NCI-H748 treated with DMSO at 0.1 percent for 48 hours (cell line): ENCODE measurements around the gene KCND3.

ENCODE experiments used
- DNase-seq: peaks from one replicate; lab custom pipeline; 2025; lab: John Stamatoyannopoulos, UW

KCND3 gene

DNA sequence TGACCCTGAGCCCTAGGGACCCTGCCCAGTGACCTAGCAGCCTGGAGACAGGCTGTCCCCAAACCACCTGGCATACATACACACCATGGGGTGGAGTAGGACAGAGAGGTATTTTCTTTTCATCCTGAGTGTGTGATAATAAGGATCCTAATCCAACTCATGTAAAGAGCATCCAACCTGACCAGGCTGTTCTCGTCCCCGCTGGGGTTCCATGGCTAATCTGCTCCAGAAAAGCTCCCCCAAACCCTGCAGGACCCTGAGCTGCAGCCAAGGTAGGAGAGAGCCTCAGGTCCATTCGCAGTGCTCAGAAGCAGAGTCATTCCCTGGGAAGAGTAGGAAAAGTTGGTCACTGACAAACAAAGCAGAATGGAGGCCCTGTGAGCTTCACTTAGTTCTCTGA is 31.4 kb downstream of the KCND3 start:
- no peak for DNase-seq

- no peak for DNase-seq
Observed at GRCh38 chr1:111956155-111956771, 33.2 kb downstream of the KCND3 start.

GRCh38 chr1:111955755-111956154 is 33.7 kb downstream of the KCND3 start:
- no peak for DNase-seq

DNA sequence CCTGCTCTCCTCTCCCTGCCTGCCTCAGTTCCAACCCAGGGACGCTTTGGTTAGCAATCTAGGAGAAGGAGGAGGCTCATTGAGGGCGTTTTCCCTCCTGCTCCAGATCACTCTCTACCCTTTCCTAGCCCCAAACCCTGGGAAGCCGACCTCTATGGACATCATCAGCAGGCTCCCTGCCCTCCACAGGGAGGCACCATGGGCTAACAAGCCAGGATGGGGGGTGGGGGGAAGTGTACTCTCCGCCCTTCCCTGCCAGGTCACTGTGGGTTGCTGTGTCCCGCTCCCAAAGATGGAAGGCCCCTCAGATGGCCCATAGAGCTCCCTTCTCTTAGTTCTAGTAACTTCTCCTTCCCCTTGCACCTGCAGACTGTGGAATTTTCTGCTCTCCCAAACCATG is 35.7 kb downstream of the KCND3 start:
- DNase-seq, result no peak

DNA sequence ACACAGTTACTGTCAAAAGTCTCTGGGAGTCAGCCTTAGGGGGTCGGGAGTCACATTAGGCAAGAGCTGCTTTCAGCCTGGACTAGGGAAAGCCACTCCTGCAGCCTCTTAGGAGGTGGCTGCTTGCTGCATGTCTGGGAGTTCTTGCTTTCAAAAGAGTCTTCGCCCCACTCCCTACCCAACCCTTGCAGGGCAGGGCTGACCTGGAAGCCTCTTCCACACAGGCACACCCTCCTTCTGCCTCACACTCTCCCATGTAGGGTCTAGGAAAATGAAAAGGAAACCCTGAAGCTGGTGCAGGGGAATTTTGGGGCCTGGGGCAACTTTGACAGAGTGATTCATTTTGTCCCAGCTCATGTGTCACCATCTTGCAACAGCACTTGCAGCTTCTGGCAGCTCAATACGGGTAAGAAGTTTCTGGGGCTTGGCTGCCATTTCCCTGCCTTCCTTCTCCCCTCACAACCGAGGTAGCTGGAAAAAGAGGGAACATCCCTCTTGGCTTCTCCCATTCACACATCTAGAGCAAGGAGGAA is 37.3 kb downstream of the KCND3 start:
- DNase-seq, result no peak

GRCh38 chr1:111948209-111949171 is 41.0 kb downstream of the KCND3 start:
- no peak for DNase-seq

- no peak for DNase-seq
Observed at GRCh38 chr1:111943846-111944749, 45.4 kb downstream of the KCND3 start.

DNA sequence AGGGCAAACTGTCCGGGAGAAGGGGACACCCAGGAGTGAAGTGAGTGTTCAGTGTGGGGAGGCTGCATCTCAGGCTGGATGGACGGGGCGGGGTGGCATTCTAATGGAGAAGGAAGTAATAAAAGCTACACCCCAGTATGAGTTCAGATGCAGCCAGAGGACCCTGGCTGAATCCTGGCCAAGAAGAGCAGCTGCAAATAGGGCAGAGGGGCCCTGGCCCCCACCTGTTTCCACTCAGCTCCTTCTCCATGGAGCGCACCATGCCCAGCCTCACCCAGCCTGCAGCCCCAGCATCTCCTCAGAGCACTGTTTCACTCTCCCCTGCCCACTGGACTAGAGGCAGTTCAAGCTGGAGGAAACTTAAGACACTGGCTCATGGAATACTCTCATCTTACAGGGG is 46.4 kb downstream of the KCND3 start:
- no peak for DNase-seq

DNA sequence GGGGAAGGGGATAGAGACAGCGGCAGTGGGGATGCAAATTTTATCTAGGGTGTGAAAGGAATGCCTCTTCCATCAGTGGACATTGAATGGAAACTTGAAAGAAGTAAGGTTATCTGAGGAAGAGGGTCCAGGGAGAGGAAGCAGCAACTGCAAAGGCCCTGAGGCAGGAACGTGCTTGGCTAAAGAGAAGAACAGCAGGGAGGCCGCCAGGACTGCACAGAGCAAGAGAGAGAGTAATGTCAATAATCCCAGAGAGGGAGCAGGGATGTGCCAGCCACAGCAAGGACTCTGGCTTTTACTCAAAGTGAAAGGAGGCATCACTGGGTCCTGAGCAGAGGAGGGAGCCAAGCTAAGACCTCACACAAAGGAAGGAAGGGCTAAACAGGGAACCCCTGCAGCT is 50.9 kb downstream of the KCND3 start:
- DNase-seq, result no peak

- DNase-seq, result no peak
Observed at GRCh38 chr1:111938123-111938522, 51.3 kb downstream of the KCND3 start.

- no peak for DNase-seq
Observed at GRCh38 chr1:111937147-111937725, 52.2 kb downstream of the KCND3 start.

DNA sequence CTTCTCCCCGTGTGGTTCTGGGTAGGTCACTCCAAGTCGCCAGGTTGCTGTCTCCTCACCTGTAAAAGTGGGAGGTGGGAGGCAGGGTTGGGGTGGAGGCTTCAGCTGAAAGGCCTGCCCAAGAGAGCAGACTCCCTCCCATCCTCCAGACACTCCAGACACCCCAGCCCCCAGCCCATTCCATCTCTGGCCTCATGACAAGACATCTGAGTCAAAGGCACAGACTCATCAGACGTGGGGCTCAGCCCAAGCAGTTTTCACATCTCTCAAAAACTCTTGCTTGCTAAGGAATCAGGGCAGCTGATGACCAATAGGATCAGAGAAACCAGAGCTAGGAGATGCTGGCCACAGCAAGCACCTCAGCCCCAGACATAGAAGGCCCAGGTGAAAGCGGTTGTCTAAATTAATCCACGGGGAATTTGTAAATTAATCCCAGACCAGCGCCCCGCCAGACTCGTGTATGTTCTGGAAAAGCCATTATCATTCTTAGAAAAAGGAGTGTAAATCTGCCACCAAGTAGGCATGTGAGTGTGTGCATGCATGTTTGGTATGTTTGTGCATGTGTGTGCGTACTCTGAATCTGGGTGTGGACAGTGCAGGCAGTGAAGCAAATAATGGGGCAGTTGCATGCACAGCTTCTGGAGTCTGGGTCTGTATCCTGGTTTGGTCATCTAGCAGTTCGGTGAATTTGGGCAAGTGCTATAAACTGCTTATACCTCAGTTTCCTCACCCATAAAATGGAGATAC is 55.2 kb downstream of the KCND3 start:
- no peak for DNase-seq

DNA sequence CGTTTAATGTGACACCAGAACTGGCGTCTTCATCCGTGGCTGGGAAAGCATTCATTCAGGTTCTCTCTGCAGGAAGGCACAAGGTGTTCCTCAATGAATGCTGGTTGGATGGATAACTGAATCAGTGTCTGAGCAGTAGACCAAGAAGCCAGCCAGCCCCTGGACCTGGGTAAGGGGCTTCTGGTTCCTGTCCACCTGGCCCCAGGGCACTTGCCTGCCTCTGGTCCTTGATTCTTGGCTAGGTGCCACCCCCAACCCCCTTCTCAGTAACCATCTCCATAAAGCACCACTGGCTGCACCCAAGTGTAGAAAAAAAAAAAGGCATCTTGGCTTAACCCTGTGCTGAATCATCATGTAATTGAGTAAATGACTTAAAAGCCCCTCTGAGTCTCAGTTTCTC is 59.1 kb downstream of the KCND3 start:
- DNase-seq, result no peak

DNA sequence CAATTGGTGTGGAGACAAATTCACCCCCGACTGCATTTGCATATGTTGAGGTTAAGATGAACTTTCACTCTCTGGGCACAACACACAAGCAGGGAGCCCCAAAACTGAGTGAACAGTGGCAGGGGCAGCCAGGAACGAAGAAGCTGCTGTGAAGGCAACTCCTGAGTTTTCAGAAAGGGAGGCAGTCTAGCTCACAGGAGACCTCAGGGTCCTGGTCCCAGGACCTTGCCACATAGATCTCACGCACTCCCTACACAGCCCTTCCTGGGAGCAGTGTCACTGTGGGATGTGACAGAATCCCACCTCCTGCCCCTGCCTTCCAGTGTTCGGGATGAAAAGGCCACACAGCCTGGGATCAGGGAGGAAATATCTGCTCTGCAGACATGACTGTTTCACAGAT is 60.9 kb downstream of the KCND3 start:
- no peak for DNase-seq

DNA sequence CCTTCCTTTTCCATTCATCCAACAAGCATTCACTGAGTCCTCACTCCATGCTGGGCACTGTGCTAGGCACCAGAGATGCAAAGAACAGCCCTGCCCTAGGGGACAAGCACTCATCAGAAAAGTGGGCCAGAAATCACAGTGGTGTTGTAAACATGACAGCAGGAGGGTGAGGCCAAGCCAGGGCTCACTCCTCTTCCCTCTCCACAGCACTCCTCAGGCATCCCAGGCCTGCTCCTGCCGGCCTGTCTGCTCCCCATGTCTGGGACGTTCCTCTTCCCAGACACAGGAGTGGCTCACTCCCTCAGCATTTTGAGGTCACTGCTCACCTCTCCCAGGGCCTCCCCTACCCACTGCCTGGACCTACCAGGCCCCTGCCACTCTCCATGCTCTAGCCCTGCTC is 61.8 kb downstream of the KCND3 start:
- DNase-seq, result no peak

- no peak for DNase-seq
Observed at GRCh38 chr1:111924786-111925185, 64.7 kb downstream of the KCND3 start.

- no peak for DNase-seq
Observed at GRCh38 chr1:111923766-111924165, 65.7 kb downstream of the KCND3 start.

GRCh38 chr1:111921948-111922347 is 67.5 kb downstream of the KCND3 start:
- DNase-seq, result no peak

DNA sequence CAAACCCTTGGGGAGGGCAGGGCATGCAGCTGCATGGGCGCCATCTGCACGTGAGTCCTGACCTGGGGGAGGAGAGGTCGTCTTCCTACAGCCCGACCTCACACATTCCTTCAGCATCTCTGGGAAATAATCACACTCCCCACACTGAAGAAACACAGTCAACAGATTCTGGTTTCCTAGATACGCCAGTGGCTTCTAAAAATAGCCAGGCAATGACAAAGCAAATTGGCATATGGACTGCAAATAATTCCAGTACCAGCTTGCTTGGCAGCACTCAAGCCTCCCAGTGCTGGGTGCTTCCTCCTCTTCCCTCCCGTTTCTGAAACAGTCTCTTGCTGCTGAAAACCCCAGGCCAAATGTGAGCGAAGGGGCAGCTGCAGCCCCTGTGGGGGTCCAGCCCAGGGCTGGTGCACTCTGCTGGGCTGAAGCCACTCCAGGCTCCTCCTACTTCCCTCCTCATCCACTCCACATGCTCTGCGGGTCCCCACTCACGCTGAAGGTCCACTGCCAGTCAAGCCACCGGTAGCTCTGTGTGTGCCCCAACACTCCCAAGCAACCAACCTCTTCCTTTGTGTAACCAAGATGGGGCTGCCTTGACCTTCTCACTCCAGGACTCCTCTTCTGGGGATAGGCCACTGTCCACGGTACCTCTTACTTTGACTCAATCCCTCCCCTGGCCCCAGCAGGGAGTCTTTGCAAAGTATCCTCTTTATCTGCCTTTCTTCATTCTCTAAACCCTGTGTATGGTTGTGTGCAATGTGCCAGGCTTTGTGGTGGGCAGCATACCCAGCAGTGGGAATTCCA is 69.0 kb downstream of the KCND3 start:
- DNase-seq, result peak; percentile 25
